ENCODE results near the gene CHEK1. TPM values are rescaled to one million over a fixed set of nuclear protein-coding genes. Genes with fewer than 3 reads are reported as not detected.

The CHEK1 gene
- total and polyA plus RNA-seq, 8 donors = 14.4 to 31.4 (median 20.2) TPM

GRCh38 chr11:125605417-125605816 is 19.5 kb upstream of the CHEK1 start:
- DNase-seq (no peak), ATAC-seq (no peak)
- H3K36me3 ChIP-seq = peaks cover 4 to 100% of the 10 kb centered on the region in 2 donors
- H3K27me3 ChIP-seq = no peaks in the 10 kb centered on the region
- no peaks in the 10 kb centered on the region for H3K9me3 ChIP-seq
- no peaks in the 10 kb centered on the region for H3K4me1 ChIP-seq
- TF ChIP-seq CTCF (IDR thresholded peaks at IDR 0.05) = no peak
- intact Hi-C loops (cut with DNase I) = no loop called here
- no peak overlapping the region for H3K4me3 ChIP-seq
- H3K27ac ChIP-seq = no peak overlapping the region

- no peaks in the 10 kb centered on the region for H3K4me1 ChIP-seq
- H3K27ac ChIP-seq = no peak overlapping the region
- ATAC-seq (no peak), DNase-seq (no peak)
- intact Hi-C loops (cut with DNase I) = no loop called here
- H3K4me3 ChIP-seq = no peak overlapping the region
- peaks cover 4 to 100% of the 10 kb centered on the region in 2 donors for H3K36me3 ChIP-seq
- TF ChIP-seq CTCF (IDR thresholded peaks at IDR 0.05) = no peak
- no peaks in the 10 kb centered on the region for H3K9me3 ChIP-seq
- H3K27me3 ChIP-seq = no peaks in the 10 kb centered on the region
Measured at GRCh38 chr11:125609545-125609944, 15.4 kb upstream of the CHEK1 start.

GRCh38 chr11:125618383-125618782 is 6.6 kb upstream of the CHEK1 start:
- Histone ChIP-seq H3K9me3 (no peaks in the 10 kb centered on the region), H3K4me1 (no peaks in the 10 kb centered on the region), H3K27ac (no peak overlapping the region), H3K4me3 (no peak overlapping the region), H3K27me3 (no peaks in the 10 kb centered on the region), H3K36me3 (peaks cover 4 to 90% of the 10 kb centered on the region in 2 donors)
- intact Hi-C loops (cut with DNase I) = no loop called here
- ATAC-seq (no peak), DNase-seq (no peak)
- TF ChIP-seq CTCF (IDR thresholded peaks at IDR 0.05) = no peak

GRCh38 chr11:125621995-125622394 is 3.0 kb upstream of the CHEK1 start:
- no peak overlapping the region for H3K27ac ChIP-seq
- intact Hi-C loops (cut with DNase I) = no loop called here
- H3K4me1 ChIP-seq = peaks cover 9 to 19% of the 10 kb centered on the region in 2 donors
- peaks cover 4 to 56% of the 10 kb centered on the region in 2 donors for H3K36me3 ChIP-seq
- no peak overlapping the region for H3K4me3 ChIP-seq
- H3K27me3 ChIP-seq = no peaks in the 10 kb centered on the region
- no peak for ATAC-seq
- no peak for DNase-seq
- TF ChIP-seq CTCF (IDR thresholded peaks at IDR 0.05) = no peak
- no peaks in the 10 kb centered on the region for H3K9me3 ChIP-seq

- Histone ChIP-seq H3K9me3 (no peaks in the 10 kb centered on the region), H3K27me3 (no peaks in the 10 kb centered on the region), H3K36me3 (peaks cover 4 to 45% of the 10 kb centered on the region in 2 donors), H3K4me3 (no peak overlapping the region), H3K27ac (no peak overlapping the region), H3K4me1 (peaks cover 10 to 21% of the 10 kb centered on the region in 2 donors)
- ATAC-seq (no peak), DNase-seq (no peak)
- intact Hi-C loops (cut with DNase I) = no loop called here
- TF ChIP-seq CTCF (IDR thresholded peaks at IDR 0.05) = no peak
Measured at GRCh38 chr11:125623064-125623463, 1.9 kb upstream of the CHEK1 start.
